LNCaP clone FGC (cell line): ENCODE results near the gene TUBB4A.

ENCODE experiments used
- DNase-seq: peaks from one replicate; pipeline ENCODE4 v3.0.0-alpha.2; 2011; ENCODE audit warnings: low read depth
- H3K4me3 ChIP-seq: 2 replicates; pipeline ENCODE4 v1.5.1; 2011; ENCODE audit warnings: mild to moderate bottlenecking, low read depth, low read length, control low read depth
- CTCF ChIP-seq: IDR thresholded peaks from 2 replicates; pipeline ENCODE4 v1.5.1; 2012; ENCODE audit warnings: mild to moderate bottlenecking; ENCODE audit not compliant: control insufficient read depth, insufficient read depth; ENCODE audit errors: extremely low read depth

TUBB4A gene

GRCh38 chr19:6490134-6490533 is 12.0 kb downstream of the TUBB4A start:
- DNase-seq: no peak
- H3K4me3 ChIP-seq: no peak overlapping the region
- no peak for TF ChIP-seq CTCF

DNA sequence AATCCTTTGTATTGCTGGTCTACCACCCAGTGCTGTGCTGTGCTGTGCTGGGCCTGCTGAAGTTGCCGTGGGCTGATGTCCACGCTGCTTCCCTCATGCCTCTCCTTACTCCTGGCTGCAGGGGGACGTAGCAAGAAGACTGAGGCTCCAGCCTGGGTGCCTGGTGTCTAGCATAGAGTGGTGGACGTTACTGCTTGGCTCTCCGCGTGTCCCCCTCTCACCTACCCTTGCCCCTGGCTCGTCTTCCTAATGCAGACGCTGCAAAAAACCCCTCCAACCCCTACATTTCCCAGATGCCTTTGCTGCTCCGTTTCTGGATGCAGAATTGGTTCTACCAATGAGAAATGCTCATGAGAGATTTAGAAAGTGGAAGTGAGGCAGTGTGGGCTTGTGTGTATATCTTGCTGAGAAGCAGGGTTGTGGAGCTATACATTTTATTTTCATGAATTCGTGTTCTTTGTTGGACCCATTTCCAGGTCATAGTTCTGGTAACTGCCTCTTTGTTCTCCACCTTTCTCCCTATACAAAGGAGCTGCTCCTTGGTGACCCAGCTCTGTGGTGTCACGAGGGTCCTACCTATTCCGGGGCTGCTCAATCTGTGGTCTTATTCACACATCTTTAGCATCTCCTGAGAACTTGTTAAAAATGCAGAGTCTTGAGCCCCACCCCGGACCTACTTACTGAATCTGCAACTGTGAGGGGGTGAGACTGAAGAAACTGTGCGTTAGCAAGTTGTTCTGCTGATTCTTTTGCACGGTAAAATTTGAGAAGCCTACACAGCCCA is 12.6 kb downstream of the TUBB4A start:
- DNase-seq: no peak
- H3K4me3 ChIP-seq: no peak overlapping the region
- no peak for TF ChIP-seq CTCF

GRCh38 chr19:6484831-6485230 is 17.3 kb downstream of the TUBB4A start:
- no peak for TF ChIP-seq CTCF
- DNase-seq: no peak
- H3K4me3 ChIP-seq: no peak overlapping the region

- no peak for DNase-seq
- TF ChIP-seq CTCF: no peak
- H3K4me3 ChIP-seq: no peak overlapping the region
These were observed 17.9 kb downstream of the TUBB4A start for GRCh38 chr19:6484230-6484629.

DNA sequence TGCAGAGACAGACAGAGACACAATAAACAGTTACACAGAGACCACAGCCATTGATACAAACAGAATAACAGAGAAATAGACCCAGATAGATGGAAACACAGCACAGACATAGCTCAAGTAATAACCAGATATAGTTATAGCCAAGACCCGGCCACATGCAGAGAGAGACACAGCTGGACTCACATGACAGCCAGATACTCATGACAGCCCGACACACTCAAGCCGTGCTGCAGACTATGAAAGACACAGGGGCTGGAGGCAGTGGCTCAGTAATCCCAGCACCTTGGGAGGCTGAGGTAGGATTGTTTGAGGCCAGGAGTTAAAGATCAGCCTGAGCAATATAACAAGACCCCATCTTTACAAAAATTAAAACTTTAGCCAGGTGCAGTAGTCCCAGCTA is 18.9 kb downstream of the TUBB4A start:
- no peak for TF ChIP-seq CTCF
- no peak overlapping the region for H3K4me3 ChIP-seq
- no peak for DNase-seq

- no peak for TF ChIP-seq CTCF
- no peak overlapping the region for H3K4me3 ChIP-seq
- no peak for DNase-seq
These were observed 19.8 kb downstream of the TUBB4A start for GRCh38 chr19:6482343-6482686.

- no peak for DNase-seq
- H3K4me3 ChIP-seq: no peak within 1 kb of the TSS
- TF ChIP-seq CTCF: peak; percentile 25; the same call in 1 of the 2 replicates
These were observed 20.4 kb downstream of the TUBB4A start, which contains the start of gene DENND1C for GRCh38 chr19:6481541-6482342. Gene DENND1C, minus strand, starts transcription at chr19:6481787. Its CDS starts 92 bp downstream, at chr19:6481695.
